Measurements from ENCODE around the gene RPL35A. TPM values are rescaled to one million over a fixed set of nuclear protein-coding genes. Genes with fewer than 3 reads are reported as not detected.

Gene RPL35A
- total and polyA plus RNA-seq, 2 of the 8 experiments (the other 6 are each of a cell fraction or from before 2014, with no cell fraction given) = 695 to 1,393 TPM

DNA sequence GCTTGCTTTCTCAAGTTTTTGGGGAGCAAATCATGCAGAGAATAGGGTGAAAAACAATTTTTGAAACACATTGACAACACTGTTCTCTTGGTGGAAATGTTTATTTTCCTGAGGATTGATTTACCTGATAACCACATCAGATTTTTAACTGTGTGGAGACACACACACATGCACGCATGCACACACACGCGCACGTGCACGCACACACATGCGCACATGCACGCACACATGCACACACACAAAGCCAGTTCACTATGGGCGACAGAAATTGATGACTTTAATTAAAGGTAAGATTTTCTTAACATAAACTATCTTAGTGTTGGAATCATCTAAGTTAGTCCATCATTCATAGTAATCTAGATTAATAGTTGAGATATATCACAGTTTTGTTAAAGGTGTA, 25.3 kb downstream of the RPL35A start:
- Histone ChIP-seq H2AFZ (ENCODE audit: low read length) (no peak overlapping the region), H3K79me2 (ENCODE audit: control insufficient read depth in 1 of 2, insufficient read depth in 2 of 2, low read length in 2 of 2) (no peaks in the 10 kb centered on the region), H3K27me3 (replicated peaks in 1 of 4; ENCODE audit: control insufficient read depth in 3 of 4, extremely low read depth in 1 of 4, insufficient read depth in 3 of 4, low read length in 3 of 4) (no peaks in the 10 kb centered on the region), H3K4me1 (replicated peaks in 1 of 4; ENCODE audit: control insufficient read depth in 3 of 4, insufficient read depth in 4 of 4, low read length in 3 of 4) (no peaks in the 10 kb centered on the region), H2BK120ac (replicated peaks; ENCODE audit: low read depth, low read length) (no peak overlapping the region), H2BK5ac (ENCODE audit: low read depth, low read length) (no peak overlapping the region), H3K9ac (replicated peaks in 1 of 4; ENCODE audit: extremely low read depth in 1 of 4, low read depth in 3 of 4, low read length in 3 of 4) (no peak overlapping the region), H3K27ac (ENCODE audit: low read depth, low read length) (no peak overlapping the region), H2BK20ac (ENCODE audit: low read length) (no peak overlapping the region), H3K36me3 (ENCODE audit: control insufficient read depth in 2 of 4, insufficient read depth in 4 of 4, low read length in 3 of 4) (no peaks in the 10 kb centered on the region; a peak in 1 of 8 replicates), H3K4ac (replicated peaks; ENCODE audit: insufficient read length, low read depth, low read length) (no peak overlapping the region), H2AK5ac (ENCODE audit: low read depth, low read length) (no peak overlapping the region), H2BK12ac (ENCODE audit: low read depth, low read length) (no peak overlapping the region), H3K56ac (replicated peaks; ENCODE audit: insufficient read length, low read depth, low read length) (no peak overlapping the region), H4K8ac (ENCODE audit: extremely low read depth, insufficient read depth, low read length) (no peak overlapping the region), H2BK15ac (ENCODE audit: low read length) (no peak overlapping the region), H3K23me2 (ENCODE audit: low read depth, low read length) (no peaks in the 10 kb centered on the region), H4K5ac (ENCODE audit: insufficient read length, low read depth, low read length) (no peak overlapping the region), H4K20me1 (replicated peaks in 1 of 2; ENCODE audit: control insufficient read depth in 1 of 2, insufficient read depth in 2 of 2, low read length in 2 of 2) (no peaks in the 10 kb centered on the region), H4K91ac (replicated peaks; ENCODE audit: insufficient read length, low read length) (no peak overlapping the region), H3K79me1 (ENCODE audit: low read depth, low read length) (no peaks in the 10 kb centered on the region), H3K14ac (ENCODE audit: insufficient read length) (no peak overlapping the region), H3K4me2 (ENCODE audit: insufficient read depth in 1 of 2, low read depth in 2 of 2, low read length in 2 of 2) (no peak overlapping the region), H3K23ac (ENCODE audit: insufficient read length) (no peak overlapping the region), H3K18ac (ENCODE audit: extremely low read depth, low read length) (no peak overlapping the region), H3K4me3 (ENCODE audit: extremely low read depth in 1 of 4, insufficient read depth in 2 of 4, low read depth in 3 of 4, low read length in 4 of 4) (no peak overlapping the region), H3K9me3 (ENCODE audit: insufficient read depth in 2 of 2, low read depth in 1 of 2, low read length in 1 of 2) (peaks cover 3 to 6% of the 10 kb centered on the region in 2 experiments; a peak in 2 of 4 replicates)
- ChIA-PET POLR2A (ENCODE audit: partially characterized antibody) (interaction anchor here (1.5 kb wide), 1 partner anchor 19 kb away, joined by 5 read pairs; no protein-coding TSS in a partner anchor), CTCF (ENCODE audit: partially characterized antibody) (interaction anchor here (1.1 to 1.5 kb wide), 2 partner anchors 10 to 76 kb away, joined by 3 to 4 read pairs; no protein-coding TSS in a partner anchor)
- WGBS, 2 experiments (ENCODE audit: extremely low coverage in 1 of 2, insufficient coverage in 1 of 2, insufficient read length in 1 of 2, insufficient replicate concordance in 2 of 2, low coverage in 1 of 2, low lambda C conversion rate in 2 of 2, missing lambda C conversion rate in 1 of 2) = 96% methylated on average over 8 of the region's 8 CpGs; no CpG with 5 or more reads in 1 of the 2 experiments
- DNase-seq (ENCODE audit: low read depth in 1 of 2, low spot score in 2 of 2) (no peak), FAIRE-seq (no peak)
- TF ChIP-seq POU5F1 (IDR thresholded peaks at IDR 0.05; ENCODE audit: low read depth, low read length) (no peak), POLR2A (IDR thresholded peaks at IDR 0.05; ENCODE audit: control extremely low read depth in 1 of 2, low read depth in 2 of 2, low read length in 2 of 2) (no peak), CEBPB (IDR thresholded peaks at IDR 0.05; ENCODE audit: low read depth, low read length) (no peak), TBP (IDR thresholded peaks at IDR 0.05; ENCODE audit: low read depth, low read length) (no peak), BACH1 (IDR thresholded peaks at IDR 0.05; ENCODE audit: low read length) (no peak), SP1 (IDR thresholded peaks at IDR 0.05; ENCODE audit: low read depth, low read length) (no peak), EGR1 (IDR thresholded peaks at IDR 0.05; ENCODE audit: borderline replicate concordance, low read depth, low read length) (no peak), SP4 (IDR thresholded peaks at IDR 0.05; ENCODE audit: low read length) (no peak), NANOG (IDR thresholded peaks at IDR 0.05; ENCODE audit: insufficient read depth, low read depth, low read length, poor library complexity, severe bottlenecking) (no peak), HDAC2 (IDR thresholded peaks at IDR 0.05; ENCODE audit: borderline replicate concordance in 1 of 2, low read depth in 2 of 2, low read length in 2 of 2) (no peak), KDM5A (IDR thresholded peaks at IDR 0.05; ENCODE audit: low read length) (no peak), CTBP2 (IDR thresholded peaks at IDR 0.05; ENCODE audit: borderline replicate concordance, insufficient read depth, insufficient read length, low read length) (no peak)
- TF ChIP-seq, protein P1, sequence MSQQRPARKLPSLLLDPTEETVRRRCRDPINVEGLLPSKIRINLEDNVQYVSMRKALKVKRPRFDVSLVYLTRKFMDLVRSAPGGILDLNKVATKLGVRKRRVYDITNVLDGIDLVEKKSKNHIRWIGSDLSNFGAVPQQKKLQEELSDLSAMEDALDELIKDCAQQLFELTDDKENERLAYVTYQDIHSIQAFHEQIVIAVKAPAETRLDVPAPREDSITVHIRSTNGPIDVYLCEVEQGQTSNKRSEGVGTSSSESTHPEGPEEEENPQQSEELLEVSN (IDR thresholded peaks at IDR 0.05) = no peak
